Measurements from ENCODE around the gene WDR33. TPM values are rescaled to one million over a fixed set of nuclear protein-coding genes. Genes with fewer than 3 reads are reported as not detected.
A peak's percentile ranks its signal among the peaks of the same experiment; 100 is the strongest.

Gene WDR33
- total and polyA plus RNA-seq, 9 of the 15 experiments (the other 6 are each of a cell fraction or from before 2014, with no cell fraction given) = 24.2 to 57.4 (median 38.4) TPM

DNA sequence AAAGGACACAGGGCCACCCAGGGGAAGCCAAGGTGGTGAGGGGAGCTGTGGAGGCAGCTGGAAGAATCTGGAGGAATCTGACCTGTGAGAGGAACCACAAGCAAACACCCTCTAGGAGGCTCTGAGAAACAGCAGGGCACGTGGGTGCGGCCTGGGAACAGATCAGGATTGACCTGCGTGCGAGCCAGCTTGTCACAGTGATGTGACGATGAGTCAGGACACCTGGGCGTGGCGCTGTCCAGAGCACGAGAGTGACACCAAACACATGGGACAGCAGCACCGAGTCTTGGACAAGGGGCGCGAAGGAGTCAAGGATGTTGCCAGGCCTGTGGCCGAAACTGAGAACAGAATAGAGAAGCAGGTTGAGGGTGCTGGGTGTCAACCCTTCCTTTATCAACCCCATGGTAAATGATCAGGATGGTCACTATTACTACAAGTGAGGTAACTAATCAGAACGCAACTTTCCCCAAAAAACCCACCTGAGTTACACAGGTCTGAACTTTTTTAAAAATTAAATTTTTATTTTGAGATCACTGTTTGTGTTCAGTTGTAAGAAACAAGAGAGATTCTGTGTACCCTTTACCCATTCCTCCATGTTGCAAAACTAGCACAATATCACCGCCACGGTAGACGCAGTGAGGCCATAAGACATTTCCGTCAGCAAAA lies 110.3 kb downstream of the WDR33 start (continued):
- 0 out of 2 replicates have a peak, but pooled peaks have one; percentile 16 for TF ChIP-seq E2F5 (CRISPR knock-in tag; IDR thresholded peaks at IDR 0.05)
- TF ChIP-seq HES1 (IDR thresholded peaks at IDR 0.05; ENCODE audit: low read depth) = 0 out of 2 replicates have a peak, but pooled peaks have one; percentile 21
- peak; percentile 36 to 42; a peak in 2 of 4 replicates for TF ChIP-seq ARNT (IDR thresholded peaks at IDR 0.05)
- TF ChIP-seq PURB (CRISPR knock-in tag; IDR thresholded peaks at IDR 0.05; ENCODE audit: low read depth) = no peak
- no peak for TF ChIP-seq KDM4B (IDR thresholded peaks at IDR 0.05; ENCODE audit: borderline replicate concordance in 2 of 2, low read depth in 1 of 2)

DNA sequence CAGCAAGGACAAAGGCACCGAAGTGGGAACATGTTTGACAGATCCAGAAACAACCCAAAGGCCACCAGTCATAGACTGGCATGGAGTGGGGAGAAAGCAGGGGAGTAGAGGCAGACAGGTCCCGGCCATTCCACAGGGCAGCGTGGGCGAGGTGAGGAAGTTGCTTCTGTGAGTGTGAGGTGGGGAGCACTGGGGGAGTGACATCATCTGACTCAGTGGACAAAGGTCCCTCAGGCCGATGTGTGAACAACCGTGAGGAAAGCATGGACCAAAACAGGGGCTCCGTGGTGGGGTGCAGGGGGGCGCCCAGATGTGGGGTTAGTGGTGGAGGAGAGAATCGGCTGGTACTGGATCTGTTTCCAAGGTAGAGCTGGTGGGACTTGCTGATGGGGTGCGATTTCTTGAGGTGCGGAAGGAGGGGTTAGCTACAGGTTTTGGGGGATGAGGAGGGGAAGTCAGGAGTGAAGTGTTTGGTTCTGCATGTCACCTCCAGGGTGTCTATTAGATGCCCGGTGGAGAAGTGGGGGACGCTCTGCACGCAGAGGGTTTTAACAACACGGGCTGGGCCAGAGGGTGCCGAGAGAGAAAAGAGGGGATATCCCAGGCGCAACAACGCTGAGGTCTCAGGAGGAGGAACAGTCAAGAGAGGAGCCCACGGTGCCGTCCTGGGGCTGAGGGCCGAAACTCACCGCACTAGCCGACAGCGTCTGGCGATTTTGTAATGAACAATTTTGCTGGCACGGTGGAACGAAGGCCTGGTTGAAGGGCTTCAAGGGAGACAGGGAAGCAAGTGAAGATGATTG lies 112.2 kb downstream of the WDR33 start:
- Histone ChIP-seq H3K79me2 (ENCODE audit: control insufficient read depth, insufficient read depth, low read length) (peaks cover 24% of the 10 kb centered on the region), H3K9me3 (replicated peaks; ENCODE audit: control insufficient read depth, insufficient read depth, low read depth, low read length) (no peaks in the 10 kb centered on the region), H3K4me3 (no peak overlapping the region), H3K27ac (ENCODE audit: extremely low read depth, low read depth, low read length) (no peak overlapping the region), H3K4me1 (replicated peaks in 1 of 2; ENCODE audit: control insufficient read depth in 2 of 2, insufficient read depth in 2 of 2, low read length in 2 of 2) (peaks cover 18 to 29% of the 10 kb centered on the region in 2 experiments), H3K9me1 (ENCODE audit: control insufficient read depth, insufficient read depth, low read length) (no peaks in the 10 kb centered on the region), H3K36me3 (ENCODE audit: control insufficient read depth, insufficient read depth, low read length) (peaks cover 12% of the 10 kb centered on the region; the same call in 2 of the 3 replicates), H3K4me2 (ENCODE audit: insufficient read depth, low read length) (no peak overlapping the region), H3K9ac (ENCODE audit: insufficient read depth in 1 of 2, low read depth in 2 of 2, low read length in 2 of 2) (0 out of 4 replicates have a peak overlapping the region, but pooled peaks of 1 of the 2 experiments have one; percentile 32), H2AFZ (ENCODE audit: low read depth, low read length) (no peak overlapping the region), H3K27me3 (ENCODE audit: control insufficient read depth in 2 of 2, insufficient read depth in 2 of 2, low read length in 2 of 2) (no peaks in the 10 kb centered on the region), H4K20me1 (replicated peaks; ENCODE audit: control insufficient read depth, insufficient read depth, low read length) (no peaks in the 10 kb centered on the region; the same call in 1 of the 2 replicates)
- in situ Hi-C loops (cut with MboI) = no loop called here
- intact Hi-C loops (cut with micrococcal nuclease) = no loop called here
- DNase-seq (ENCODE audit: extremely low read depth in 1 of 4, low spot score in 3 of 4) = no peak
- ChIA-PET POLR2A (interaction anchor here (0.6 to 0.7 kb wide), 2 partner anchors 55 to 173 kb away, joined by 3 read pairs; no protein-coding TSS in a partner anchor), CTCF (ENCODE audit: low intra/inter-chr PET ratio) (no interaction called here)
- no TSS peak for BruUV-seq (replicated peaks)
- 81% methylated on average over 27 of the region's 27 CpGs for WGBS (ENCODE audit: insufficient coverage, low coverage, missing lambda C conversion rate)
- no peak for FAIRE-seq
- TF ChIP-seq E2F1 (CRISPR knock-in tag; IDR thresholded peaks at IDR 0.05) (no peak), RAD51 (IDR thresholded peaks at IDR 0.05; ENCODE audit: borderline replicate concordance, low read depth) (no peak), NONO (IDR thresholded peaks at IDR 0.05; ENCODE audit: low read depth in 2 of 2, low read length in 1 of 2) (no peak)
- no peak for ATAC-seq
